Measurements from ENCODE around the gene DLL1. TPM values are rescaled to one million over a fixed set of nuclear protein-coding genes. Genes with fewer than 3 reads are reported as not detected.
A peak's percentile ranks its signal among the peaks of the same experiment; 100 is the strongest.

Gene DLL1
- total RNA-seq, 4 donors from 2014 or later, result 7.3 to 16.6 (median 12.4) TPM

DNA sequence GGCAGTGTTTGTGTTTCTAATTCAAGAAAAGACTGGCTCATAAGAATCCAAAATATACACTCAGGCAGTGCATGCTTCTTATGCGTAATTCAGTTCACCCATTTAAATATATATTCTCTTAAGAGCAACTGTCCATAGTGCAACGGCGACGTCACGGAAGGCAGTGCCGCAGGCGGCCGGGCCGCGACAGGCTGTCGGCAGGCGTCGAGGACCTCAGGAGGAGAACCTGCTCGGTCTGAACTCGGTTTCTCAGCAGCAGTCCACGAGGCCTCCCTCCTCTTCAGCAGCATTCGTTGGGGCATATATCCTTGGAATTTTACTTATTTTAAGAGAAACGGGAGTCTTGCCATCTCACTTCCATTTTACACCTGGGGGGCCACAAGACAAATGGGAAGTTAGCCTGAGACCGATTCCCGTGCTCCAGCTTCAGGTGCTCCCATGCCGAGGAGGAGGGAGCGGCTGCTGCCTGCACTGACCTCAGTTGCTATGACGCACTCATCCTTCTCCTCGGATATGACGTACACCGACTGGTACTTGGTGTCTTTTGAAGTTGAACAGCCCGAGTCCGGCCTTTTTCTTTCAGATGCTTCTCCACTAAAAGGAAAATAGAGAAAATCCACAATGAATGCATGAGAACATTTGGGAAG, 8.2 kb downstream of the DLL1 start:
- TF ChIP-seq, protein P1, sequence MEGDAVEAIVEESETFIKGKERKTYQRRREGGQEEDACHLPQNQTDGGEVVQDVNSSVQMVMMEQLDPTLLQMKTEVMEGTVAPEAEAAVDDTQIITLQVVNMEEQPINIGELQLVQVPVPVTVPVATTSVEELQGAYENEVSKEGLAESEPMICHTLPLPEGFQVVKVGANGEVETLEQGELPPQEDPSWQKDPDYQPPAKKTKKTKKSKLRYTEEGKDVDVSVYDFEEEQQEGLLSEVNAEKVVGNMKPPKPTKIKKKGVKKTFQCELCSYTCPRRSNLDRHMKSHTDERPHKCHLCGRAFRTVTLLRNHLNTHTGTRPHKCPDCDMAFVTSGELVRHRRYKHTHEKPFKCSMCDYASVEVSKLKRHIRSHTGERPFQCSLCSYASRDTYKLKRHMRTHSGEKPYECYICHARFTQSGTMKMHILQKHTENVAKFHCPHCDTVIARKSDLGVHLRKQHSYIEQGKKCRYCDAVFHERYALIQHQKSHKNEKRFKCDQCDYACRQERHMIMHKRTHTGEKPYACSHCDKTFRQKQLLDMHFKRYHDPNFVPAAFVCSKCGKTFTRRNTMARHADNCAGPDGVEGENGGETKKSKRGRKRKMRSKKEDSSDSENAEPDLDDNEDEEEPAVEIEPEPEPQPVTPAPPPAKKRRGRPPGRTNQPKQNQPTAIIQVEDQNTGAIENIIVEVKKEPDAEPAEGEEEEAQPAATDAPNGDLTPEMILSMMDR (IDR thresholded peaks at IDR 0.05), result no peak
- ATAC-seq (ENCODE audit: low FRiP score) (no peak), DNase-seq (ENCODE audit: low spot score) (no peak)

DNA sequence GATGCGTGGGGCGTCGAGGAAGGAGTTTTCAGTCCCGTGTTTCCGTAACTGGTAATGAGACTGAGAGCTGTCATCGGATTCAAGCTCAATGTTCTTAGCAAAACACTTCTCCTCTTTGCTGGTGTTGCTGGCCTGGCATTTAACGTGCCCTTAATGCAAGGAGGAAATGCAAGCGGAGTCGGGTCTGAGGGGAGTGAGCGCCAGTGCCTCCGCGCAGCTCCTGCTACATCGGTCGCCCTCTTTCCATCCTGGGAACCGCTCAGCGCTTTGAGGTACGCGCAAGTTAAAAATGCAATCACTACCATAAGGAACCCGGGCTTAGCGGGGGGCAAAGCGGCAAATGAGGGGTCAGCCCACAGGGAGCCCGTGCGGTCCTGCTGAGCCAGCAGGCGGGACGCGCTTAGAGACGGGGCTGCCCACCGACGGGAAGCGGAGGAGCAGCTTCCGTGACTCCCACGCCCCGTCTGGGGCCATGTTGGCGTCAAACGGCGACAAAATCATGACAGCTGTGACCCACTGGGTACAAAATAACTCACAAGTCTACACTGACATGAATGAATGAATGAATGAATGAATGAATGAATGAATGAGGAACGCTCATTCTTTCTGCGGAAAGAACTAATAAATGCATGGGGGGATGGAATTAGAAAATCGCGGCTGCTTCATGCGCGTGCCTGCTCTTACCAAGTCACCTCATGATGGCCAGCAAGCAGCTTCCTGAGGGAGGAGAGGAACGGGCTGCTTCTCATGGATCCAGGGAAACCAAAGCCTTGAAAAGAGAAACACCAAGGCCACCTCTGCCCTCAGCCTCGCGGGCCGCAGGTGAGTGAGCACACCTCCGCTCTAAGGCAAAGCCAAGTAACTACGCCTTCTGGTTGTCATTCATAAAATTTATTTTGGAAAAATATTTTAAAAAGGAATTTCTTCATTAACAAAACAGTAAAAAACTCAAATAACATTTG, 9.3 kb downstream of the DLL1 start:
- no peak for ATAC-seq (ENCODE audit: low FRiP score)
- TF ChIP-seq, protein P1 (IDR thresholded peaks at IDR 0.05), result no peak
- no peak for DNase-seq (ENCODE audit: low spot score)

DNA sequence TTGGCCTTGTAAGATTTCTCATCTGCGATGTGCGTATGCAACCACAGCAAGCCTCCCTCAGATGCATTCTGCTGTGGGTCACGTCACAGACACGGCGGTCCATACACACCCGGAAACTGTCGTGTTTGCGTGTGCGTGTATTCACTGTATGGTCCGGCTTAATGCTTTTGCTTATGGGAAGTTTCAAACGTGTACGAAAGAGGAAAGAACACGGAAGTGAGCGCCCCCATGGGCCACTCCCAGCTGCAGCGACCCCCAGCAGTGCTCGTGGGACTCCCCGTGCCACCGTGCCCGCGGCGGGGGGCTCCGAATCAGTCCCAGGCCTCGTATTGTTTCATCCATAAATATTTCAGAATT, 10.2 kb downstream of the DLL1 start:
- DNase-seq (ENCODE audit: low spot score) (no peak), ATAC-seq (ENCODE audit: low FRiP score) (no peak)
- TF ChIP-seq, protein P1 (IDR thresholded peaks at IDR 0.05), result no peak

DNA sequence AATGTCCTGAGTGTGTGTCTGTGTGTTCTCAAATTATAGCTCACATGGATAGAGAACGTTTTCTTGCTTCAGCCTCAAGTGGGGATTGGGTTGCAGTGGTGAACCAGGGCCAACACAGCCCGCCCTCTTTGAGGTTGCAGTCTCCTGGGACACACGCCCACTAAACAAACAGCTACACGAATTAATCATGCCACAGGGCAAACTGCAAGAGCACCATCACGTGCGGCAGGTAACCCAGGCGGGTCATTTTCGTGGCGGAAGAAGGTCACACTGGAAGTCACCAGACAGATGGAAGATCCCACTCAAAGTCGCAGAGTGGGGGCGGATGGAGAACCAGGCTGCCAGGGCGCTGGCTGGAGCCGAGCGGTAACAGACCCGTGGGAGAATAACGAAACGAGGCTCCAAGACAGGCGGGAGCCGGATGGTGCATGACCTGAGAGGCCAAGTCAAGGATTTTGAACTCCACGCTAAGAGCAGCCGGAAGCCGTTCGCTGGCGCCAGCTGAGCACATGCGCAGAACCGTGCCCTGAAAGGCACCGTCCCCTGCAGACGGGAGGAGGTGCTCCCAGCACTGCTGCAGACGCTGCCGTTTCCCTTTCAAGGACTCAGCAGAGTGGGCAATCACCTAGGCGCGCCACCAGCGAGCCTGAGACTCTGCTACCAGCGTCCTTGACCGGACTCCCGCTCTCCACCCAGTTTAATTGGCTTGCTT, 10.7 kb downstream of the DLL1 start:
- ATAC-seq (ENCODE audit: low FRiP score), result peak; percentile 57
- no peak for DNase-seq (ENCODE audit: low spot score)
- TF ChIP-seq, protein P1 (IDR thresholded peaks at IDR 0.05), result no peak

DNA sequence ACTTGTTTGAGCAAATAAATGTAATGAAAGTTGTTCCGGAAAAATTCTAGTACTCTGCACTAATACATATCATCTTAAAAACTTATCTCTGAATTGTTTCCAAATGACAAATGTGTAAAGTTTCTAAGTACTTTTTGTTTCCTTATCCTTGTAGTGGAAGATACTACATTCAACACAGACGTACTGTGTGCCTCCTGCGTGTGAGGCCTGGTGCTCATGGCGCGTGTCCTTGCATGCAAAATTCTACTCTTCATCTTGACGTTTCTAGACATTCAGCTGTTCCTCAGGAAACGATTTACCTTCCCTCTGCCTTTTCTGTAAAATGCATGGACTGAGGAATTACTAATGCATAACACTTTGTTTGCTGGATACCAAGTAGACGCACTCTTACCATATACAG, 11.5 kb downstream of the DLL1 start:
- no peak for ATAC-seq (ENCODE audit: low FRiP score)
- DNase-seq (ENCODE audit: low spot score), result no peak
- TF ChIP-seq, protein P1 (IDR thresholded peaks at IDR 0.05), result no peak

DNA sequence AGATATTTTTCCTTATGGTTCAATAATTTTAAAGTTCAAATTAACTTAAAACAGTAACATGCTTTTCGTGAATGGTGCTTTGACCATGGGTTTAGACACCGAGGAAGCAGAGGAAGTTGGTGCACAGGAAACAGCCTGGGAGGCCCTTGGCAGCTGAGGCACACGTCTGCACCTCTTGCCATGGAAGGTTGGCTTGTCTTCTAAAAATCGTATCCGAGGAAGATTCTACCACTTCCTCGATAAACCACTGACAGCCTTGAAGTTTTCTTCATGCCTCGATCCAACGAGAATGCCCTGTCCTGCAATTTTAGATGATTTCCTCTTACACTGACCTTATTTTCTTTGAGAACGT, 12.2 kb downstream of the DLL1 start:
- DNase-seq (ENCODE audit: low spot score) (no peak), ATAC-seq (ENCODE audit: low FRiP score) (no peak)
- TF ChIP-seq, protein P1 (IDR thresholded peaks at IDR 0.05), result no peak
